GM19238 (cell line): ENCODE measurements around the gene TTLL11.

Experiments
- DNase-seq: peaks from one replicate; pipeline ENCODE4 v3.0.0; 2011; ENCODE audit warnings: low spot score; ENCODE audit not compliant: insufficient read length

TTLL11 gene

GRCh38 chr9:121975801-121976277 lies 117.3 kb downstream of the TTLL11 start:
- no peak for DNase-seq

DNA sequence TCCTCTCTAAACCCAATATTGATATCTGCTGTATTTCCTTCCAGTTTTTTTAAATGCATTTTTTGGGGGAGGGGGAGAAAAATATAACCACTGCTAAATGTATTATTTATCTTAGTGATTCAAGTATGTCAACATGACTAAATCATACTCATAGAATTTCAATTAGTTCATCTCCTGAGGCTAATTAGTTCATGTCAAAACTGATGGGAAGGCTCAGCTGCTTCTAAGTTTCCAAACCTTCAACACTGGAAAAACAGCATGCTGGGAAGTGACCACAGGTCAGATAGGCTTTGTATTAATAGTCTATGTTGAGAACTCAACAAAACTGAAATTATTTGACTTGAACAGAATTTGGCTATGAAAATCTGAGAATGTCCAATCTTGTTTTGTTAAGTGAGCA lies 118.7 kb downstream of the TTLL11 start:
- DNase-seq = no peak

- DNase-seq = peak; percentile 23
Measured at GRCh38 chr9:121972501-121972981, 120.6 kb downstream of the TTLL11 start.

- DNase-seq = no peak
Measured at GRCh38 chr9:121968056-121968455, 125.1 kb downstream of the TTLL11 start.

DNA sequence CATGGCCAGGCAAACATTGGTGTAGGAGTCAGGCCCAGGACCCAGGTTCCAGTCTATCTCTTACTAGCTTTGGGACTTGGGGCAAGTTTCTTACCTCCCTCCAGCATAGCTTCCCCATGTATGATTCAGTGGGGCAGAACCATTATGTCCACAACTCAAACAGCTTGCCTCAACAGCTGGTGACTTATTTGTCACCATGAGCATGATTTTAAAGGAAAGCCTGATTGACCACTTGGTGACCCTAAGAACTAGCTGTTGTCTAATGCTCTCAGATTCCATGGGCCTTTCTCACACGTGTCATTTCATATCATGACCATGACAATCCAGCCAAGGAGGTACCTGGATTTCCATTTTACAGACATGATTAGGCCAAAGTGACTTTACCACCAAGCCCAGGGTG lies 126.4 kb downstream of the TTLL11 start:
- DNase-seq = no peak

- no peak for DNase-seq
Measured at GRCh38 chr9:121963528-121963995, 129.5 kb downstream of the TTLL11 start.

GRCh38 chr9:121962421-121962820 lies 130.7 kb downstream of the TTLL11 start:
- DNase-seq = no peak

- DNase-seq = no peak
Measured at GRCh38 chr9:121960665-121961064, 132.4 kb downstream of the TTLL11 start.

GRCh38 chr9:121958530-121958929 lies 134.6 kb downstream of the TTLL11 start:
- DNase-seq = no peak

GRCh38 chr9:121956808-121957207 lies 136.3 kb downstream of the TTLL11 start:
- DNase-seq = no peak

DNA sequence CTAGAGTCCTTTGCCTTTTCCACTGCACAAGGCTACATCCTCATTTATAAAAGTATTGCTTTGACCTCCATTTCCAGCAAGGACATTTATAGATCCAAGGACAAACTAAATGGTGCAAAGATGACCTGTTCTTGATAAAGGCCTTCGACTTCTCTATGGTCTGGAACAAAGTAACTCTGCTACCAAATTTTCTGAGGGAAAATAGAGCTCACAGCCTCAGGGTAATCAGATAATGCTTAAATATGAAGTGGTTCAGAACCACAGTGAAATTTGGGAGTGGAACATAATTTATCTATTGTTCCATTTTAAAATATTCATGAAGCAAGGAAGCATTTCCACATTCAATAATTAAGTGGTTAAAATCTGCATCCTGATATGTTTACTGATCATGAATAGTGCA lies 137.5 kb downstream of the TTLL11 start:
- no peak for DNase-seq

GRCh38 chr9:121954477-121955140 lies 138.5 kb downstream of the TTLL11 start:
- no peak for DNase-seq

DNA sequence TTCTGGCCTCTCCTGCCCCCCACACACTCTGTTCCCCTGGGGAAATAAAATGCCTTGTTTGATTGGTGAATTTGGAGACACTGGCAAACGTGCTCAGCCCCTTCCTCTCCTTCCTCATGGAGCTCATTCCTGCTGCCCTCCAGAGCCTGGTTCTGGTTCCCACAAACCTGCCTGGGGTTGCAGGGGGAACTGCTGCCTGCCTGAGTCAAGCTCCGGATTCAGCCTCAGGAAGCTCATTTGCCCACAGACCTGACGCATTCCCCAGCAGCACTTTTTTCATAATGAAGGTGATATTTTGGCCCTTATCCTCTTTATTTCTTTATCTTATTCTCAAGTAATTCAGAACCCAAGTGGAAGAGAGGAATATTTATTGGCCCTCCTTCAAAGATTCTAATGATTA lies 140.5 kb downstream of the TTLL11 start:
- DNase-seq = no peak

DNA sequence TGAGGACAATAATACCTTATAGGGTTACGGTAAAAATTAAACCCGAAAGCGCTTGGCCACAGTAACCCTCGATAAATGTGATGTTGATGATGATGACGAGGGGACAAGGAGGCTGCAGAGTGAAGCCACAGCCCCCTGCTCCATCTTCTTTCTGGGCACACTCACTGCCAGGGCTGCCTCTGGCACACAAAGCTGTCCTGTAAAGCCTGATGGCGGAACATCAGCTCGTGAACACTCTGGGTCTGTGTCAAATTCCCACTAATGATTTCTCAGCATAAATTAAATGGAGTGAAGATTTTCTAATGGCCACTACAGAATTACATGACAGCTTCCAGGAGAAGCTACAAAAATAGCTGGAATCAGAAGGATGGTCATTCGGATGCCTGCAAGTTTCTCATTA lies 142.2 kb downstream of the TTLL11 start:
- no peak for DNase-seq

- no peak for DNase-seq
Measured at GRCh38 chr9:121950441-121950840, 142.7 kb downstream of the TTLL11 start.

GRCh38 chr9:121949766-121950165 lies 143.3 kb downstream of the TTLL11 start:
- DNase-seq = no peak

DNA sequence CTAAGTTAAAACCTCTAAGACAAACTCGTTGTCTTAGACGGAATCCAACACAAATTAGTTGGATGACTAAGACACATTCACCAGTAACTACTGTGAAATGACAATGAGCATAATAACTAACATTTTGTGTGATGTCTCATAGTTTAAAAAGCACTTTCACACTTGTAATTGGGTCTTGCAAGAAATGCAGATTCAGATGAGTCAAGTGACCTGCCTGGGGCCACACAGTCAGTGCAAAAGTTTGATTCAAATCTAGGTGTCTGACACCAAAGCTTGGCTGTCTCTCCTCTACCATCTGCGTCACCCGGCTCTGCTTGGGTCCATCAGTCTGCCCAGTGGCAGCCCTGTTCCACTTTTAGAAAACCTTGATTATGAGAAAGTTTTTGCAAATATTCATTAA lies 143.7 kb downstream of the TTLL11 start:
- no peak for DNase-seq

DNA sequence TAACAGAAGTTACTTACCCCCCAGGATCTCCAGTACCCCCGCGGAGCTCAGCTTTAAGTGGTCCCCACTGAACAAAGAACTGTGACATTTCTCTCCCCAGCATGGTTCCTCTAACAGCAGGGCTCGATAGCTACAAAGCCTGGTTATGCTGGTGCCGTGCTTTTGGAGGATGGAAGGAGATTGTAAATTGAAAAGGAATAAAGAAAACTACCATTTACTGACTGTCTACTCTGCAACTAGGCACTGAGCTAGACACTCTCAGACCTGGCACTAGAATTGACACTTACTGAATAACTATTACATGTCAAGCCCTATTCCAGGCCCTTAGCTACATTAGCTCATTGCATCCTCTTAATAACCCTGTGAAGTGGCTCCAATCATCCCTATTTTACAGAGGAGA lies 145.3 kb downstream of the TTLL11 start:
- DNase-seq = no peak

DNA sequence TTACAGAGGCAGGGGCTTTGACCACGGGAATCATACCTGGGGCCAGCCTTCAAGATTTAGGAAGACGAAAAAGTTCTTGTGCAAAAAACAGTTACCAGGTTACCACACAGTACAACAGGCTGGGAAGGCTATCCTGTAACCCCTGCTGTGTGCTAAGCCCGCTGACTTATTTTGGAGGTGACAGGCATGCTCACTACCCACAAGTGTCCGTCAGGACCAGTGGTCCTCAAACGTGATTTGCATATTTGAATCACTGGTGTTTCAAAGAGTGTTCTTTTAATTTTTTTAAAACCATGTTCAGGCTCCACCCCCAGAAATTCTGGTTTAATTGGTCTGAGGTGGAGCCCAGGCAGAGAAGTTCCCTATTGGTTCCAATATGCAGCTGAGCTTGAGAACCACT lies 146.6 kb downstream of the TTLL11 start:
- no peak for DNase-seq

DNA sequence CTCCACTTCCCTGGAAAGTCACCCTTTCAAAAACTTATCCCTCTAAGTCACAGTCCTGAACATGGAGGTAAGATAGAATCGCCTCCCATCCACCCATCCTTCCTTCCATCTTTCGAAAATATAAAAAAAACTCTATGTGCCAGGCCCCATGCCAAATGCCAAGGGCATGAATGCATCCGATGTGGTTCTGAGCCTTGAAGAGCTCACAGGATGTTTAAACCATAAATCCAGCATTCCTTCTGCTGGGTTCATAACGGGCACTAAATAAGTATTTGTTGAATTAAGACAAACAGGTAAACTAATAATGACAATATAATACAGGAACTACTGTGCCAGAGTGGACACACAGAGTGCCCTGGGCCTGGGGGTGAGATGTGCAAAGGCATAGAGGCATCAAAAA lies 147.3 kb downstream of the TTLL11 start:
- no peak for DNase-seq

DNA sequence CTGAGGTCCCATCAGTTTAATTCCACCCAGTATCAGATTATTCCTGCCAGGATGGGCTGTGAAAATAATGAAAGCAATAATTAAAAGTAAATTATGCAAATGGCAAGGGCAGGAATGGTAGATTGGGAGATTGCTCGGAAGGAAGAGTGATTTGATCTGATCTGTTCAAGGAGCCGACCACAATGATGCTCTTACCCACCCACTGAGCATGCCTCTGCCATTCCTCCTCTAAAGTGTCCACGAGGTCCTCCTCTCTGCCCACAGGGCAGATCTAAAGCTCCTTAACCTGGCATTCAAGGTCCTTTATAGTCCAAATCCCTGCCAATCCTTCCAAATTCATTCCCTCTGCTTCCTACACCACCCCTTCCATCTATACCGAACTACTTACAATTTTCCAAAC lies 147.8 kb downstream of the TTLL11 start:
- no peak for DNase-seq

DNA sequence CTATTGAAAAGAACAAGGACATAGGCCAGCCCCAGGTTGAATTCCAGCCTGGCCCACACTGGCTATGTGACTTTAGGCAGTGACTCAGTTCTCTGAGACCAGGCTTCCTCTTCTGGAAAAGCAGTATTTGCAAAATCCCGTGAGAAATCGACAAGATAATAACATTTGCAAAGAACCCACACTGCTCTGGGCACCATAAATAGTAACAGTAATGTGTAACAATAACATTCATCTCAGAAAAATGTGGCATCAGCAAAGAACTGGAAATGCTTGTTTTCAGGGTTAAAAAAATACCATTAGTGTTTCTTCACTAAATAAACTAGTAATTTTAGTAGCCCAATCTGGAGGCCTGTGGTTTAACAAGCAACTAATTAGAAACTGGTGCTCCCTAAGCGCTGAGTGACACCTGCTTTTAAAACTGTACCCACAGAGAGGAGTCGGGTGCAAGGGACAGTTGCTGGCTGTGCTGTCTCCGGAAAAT lies 148.4 kb downstream of the TTLL11 start:
- no peak for DNase-seq

DNA sequence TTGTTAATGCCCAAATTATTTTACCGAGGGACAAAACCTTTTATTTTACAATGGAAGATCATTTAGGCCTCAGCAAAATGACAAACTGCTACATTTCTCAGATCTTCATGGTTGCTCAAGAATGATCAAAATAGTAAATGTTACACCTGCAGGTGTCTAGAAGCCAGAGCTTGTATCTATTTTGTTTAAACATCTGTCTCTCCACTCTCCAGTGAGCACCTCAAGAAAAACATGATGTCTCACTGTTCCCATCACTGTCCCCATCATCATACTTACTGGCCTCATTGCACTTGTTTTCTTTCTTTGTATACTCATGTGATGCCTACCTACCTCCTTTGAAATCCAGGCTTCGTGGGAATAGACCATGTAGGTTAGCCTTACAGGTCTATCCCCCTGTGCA lies 149.6 kb downstream of the TTLL11 start:
- no peak for DNase-seq
